ENCODE data around the gene PRKN.

PRKN gene

DNA sequence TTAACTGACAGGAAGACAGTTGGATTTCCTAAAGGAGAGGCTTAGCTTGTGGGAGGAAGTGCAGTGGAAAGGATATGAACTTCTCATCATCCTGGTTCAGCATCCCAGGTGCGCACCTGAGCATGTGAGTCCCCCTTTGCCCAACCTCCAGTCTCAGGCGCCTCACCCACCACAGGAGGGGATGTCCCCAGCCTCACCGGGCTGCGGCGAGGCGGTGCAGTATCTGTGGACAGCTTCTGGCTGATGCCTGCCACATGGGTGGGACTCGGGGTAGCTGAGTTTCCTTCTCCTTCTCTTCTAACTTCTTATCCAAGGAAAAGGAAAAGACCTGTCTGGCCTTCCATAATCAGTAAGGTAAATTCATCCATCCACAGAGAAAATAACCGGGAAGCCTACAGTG is 914.4 kb downstream of the PRKN start:
- Histone ChIP-seq H3K27me3 (ENCODE audit: insufficient read depth, poor library complexity, severe bottlenecking) (no peaks in the 10 kb centered on the region), H3K4me3 (replicated peaks; ENCODE audit: insufficient read depth, low read length) (no peak overlapping the region), H3K27ac (replicated peaks) (no peak overlapping the region)
- TF ChIP-seq, protein P1, sequence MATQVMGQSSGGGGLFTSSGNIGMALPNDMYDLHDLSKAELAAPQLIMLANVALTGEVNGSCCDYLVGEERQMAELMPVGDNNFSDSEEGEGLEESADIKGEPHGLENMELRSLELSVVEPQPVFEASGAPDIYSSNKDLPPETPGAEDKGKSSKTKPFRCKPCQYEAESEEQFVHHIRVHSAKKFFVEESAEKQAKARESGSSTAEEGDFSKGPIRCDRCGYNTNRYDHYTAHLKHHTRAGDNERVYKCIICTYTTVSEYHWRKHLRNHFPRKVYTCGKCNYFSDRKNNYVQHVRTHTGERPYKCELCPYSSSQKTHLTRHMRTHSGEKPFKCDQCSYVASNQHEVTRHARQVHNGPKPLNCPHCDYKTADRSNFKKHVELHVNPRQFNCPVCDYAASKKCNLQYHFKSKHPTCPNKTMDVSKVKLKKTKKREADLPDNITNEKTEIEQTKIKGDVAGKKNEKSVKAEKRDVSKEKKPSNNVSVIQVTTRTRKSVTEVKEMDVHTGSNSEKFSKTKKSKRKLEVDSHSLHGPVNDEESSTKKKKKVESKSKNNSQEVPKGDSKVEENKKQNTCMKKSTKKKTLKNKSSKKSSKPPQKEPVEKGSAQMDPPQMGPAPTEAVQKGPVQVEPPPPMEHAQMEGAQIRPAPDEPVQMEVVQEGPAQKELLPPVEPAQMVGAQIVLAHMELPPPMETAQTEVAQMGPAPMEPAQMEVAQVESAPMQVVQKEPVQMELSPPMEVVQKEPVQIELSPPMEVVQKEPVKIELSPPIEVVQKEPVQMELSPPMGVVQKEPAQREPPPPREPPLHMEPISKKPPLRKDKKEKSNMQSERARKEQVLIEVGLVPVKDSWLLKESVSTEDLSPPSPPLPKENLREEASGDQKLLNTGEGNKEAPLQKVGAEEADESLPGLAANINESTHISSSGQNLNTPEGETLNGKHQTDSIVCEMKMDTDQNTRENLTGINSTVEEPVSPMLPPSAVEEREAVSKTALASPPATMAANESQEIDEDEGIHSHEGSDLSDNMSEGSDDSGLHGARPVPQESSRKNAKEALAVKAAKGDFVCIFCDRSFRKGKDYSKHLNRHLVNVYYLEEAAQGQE (IDR thresholded peaks at IDR 0.05; ENCODE audit: insufficient replicate concordance, low read depth) = no peak
- TF ChIP-seq, protein P2, sequence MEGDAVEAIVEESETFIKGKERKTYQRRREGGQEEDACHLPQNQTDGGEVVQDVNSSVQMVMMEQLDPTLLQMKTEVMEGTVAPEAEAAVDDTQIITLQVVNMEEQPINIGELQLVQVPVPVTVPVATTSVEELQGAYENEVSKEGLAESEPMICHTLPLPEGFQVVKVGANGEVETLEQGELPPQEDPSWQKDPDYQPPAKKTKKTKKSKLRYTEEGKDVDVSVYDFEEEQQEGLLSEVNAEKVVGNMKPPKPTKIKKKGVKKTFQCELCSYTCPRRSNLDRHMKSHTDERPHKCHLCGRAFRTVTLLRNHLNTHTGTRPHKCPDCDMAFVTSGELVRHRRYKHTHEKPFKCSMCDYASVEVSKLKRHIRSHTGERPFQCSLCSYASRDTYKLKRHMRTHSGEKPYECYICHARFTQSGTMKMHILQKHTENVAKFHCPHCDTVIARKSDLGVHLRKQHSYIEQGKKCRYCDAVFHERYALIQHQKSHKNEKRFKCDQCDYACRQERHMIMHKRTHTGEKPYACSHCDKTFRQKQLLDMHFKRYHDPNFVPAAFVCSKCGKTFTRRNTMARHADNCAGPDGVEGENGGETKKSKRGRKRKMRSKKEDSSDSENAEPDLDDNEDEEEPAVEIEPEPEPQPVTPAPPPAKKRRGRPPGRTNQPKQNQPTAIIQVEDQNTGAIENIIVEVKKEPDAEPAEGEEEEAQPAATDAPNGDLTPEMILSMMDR (IDR thresholded peaks at IDR 0.05; ENCODE audit: insufficient read depth, low read length) = no peak
- TF ChIP-seq SPI1 (IDR thresholded peaks at IDR 0.05; ENCODE audit: borderline replicate concordance, low read depth) = no peak
- TF ChIP-seq GABPA (IDR thresholded peaks at IDR 0.05; ENCODE audit: low read depth) = no peak
- no peak for TF ChIP-seq POLR2AphosphoS5 (IDR thresholded peaks at IDR 0.05; ENCODE audit: low read depth)
- DNase-seq (ENCODE audit: low read depth in 1 of 2, low spot score in 1 of 2) = no peak

DNA sequence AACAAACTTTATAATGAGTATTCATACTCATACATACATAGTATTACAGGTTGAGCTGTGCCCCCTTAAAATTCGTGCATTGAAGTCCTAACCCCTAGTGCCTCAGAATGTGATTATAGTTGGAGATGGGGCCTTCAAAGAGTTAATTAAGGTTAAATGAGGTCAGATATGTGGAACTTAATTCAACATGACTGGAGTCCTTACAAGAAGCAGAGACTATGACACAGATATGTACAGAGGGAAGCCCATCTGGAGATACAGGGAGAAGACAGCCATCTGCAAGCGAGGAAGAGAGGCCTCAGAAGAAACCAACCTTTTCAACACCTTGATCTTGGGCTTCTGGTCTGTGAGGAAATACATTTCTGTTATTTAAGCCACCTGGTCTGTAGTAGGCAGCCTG is 917.6 kb downstream of the PRKN start:
- Histone ChIP-seq H3K4me3 (replicated peaks; ENCODE audit: insufficient read depth, low read length) (no peak overlapping the region), H3K27me3 (ENCODE audit: insufficient read depth, poor library complexity, severe bottlenecking) (no peaks in the 10 kb centered on the region), H3K27ac (replicated peaks) (no peak overlapping the region)
- DNase-seq (ENCODE audit: low read depth in 1 of 2, low spot score in 1 of 2) = no peak
- TF ChIP-seq SPI1 (IDR thresholded peaks at IDR 0.05; ENCODE audit: borderline replicate concordance, low read depth) (no peak), POLR2AphosphoS5 (IDR thresholded peaks at IDR 0.05; ENCODE audit: low read depth) (no peak), GABPA (IDR thresholded peaks at IDR 0.05; ENCODE audit: low read depth) (no peak)
- TF ChIP-seq, protein P1 (IDR thresholded peaks at IDR 0.05; ENCODE audit: insufficient replicate concordance, low read depth) = no peak
- TF ChIP-seq, protein P2 (IDR thresholded peaks at IDR 0.05; ENCODE audit: insufficient read depth, low read length) = no peak

DNA sequence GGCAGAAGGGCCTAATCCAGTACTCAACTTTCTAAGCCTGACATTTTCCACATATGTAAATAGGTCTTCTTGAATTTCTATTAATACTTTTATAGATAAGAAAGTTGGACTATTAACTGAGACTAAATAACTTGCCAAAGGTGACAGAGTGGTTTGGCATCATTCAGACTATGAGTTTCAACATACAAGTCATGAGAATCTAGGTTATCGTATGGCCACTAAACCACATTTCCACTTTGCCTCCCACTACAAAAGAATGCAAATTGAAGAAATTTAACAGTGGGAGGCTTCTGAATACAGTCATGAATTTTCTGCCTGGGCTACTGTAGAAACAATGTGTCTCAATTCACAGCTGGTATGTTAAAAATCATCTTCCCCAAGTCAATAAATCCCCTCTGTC is 922.7 kb downstream of the PRKN start:
- Histone ChIP-seq H3K27ac (replicated peaks) (no peak overlapping the region), H3K4me3 (replicated peaks; ENCODE audit: insufficient read depth, low read length) (no peak overlapping the region), H3K27me3 (ENCODE audit: insufficient read depth, poor library complexity, severe bottlenecking) (no peaks in the 10 kb centered on the region)
- DNase-seq (ENCODE audit: low read depth in 1 of 2, low spot score in 1 of 2) = no peak
- no peak for TF ChIP-seq POLR2AphosphoS5 (IDR thresholded peaks at IDR 0.05; ENCODE audit: low read depth)

DNA sequence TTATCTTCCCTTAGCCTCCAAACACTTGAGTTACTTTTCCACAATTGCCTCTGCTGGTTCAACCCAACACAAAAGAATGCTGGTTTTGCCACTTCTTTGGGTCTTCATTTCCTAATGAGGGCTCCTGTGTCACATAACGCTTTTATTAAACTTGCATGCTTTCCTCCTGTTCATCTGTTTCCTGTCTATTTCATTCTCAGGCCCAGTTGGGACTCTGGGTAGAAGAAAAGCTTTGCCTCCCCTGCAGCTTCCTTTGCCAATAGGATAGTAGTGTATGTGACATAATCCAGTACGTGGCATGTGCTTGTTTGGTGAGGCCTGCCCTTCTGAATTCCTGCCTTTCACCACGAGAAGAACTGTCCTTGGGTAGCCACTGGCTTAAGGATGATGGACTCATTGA is 924.4 kb downstream of the PRKN start:
- no peak for DNase-seq (ENCODE audit: low read depth in 1 of 2, low spot score in 1 of 2)
- Histone ChIP-seq H3K27ac (replicated peaks) (no peak overlapping the region), H3K4me3 (replicated peaks; ENCODE audit: insufficient read depth, low read length) (no peak overlapping the region), H3K27me3 (ENCODE audit: insufficient read depth, poor library complexity, severe bottlenecking) (no peaks in the 10 kb centered on the region)
- TF ChIP-seq POLR2AphosphoS5 (IDR thresholded peaks at IDR 0.05; ENCODE audit: low read depth) = no peak
- TF ChIP-seq SPI1 (IDR thresholded peaks at IDR 0.05; ENCODE audit: borderline replicate concordance, low read depth) = no peak
- TF ChIP-seq, protein P2 (IDR thresholded peaks at IDR 0.05; ENCODE audit: insufficient read depth, low read length) = no peak
- TF ChIP-seq, protein P1 (IDR thresholded peaks at IDR 0.05; ENCODE audit: insufficient replicate concordance, low read depth) = no peak
